GM12878 (cell line): Measurements from ENCODE around the gene KCNJ12. TPM values are rescaled to one million over a fixed set of nuclear protein-coding genes. Genes with fewer than 3 reads are reported as not detected.
A peak's percentile ranks its signal among the peaks of the same experiment; 100 is the strongest.

ENCODE experiments used
- ATAC-seq: fragments of 200-7000 bp; cut with Tn5 transposase; 3 replicates; pipeline ENCODE4 v1.9.1; 2020; ENCODE audit warnings: mild to moderate bottlenecking, moderate library complexity
- BruUV-seq: library from RNA; stranded (reverse); fragments of 400-500 nt; replicated peaks from 2 replicates; lab custom pipeline; 2021; lab: Mats Ljungman, UMichigan
- CTCF ChIA-PET: fragments of 300-600 bp; sonication (Branson Sonifier 250); formaldehyde crosslinking; extraction: SDS; loops from one replicate; lab custom pipeline; 2021; ENCODE audit warnings: inconsistent platforms; lab: Yijun Ruan, JAX
- POLR2A ChIA-PET: fragments of 350-600 bp; formaldehyde crosslinking; extraction: SDS; loops from one replicate; lab custom pipeline; 2021; ENCODE audit warnings: inconsistent platforms; lab: Charles Lee
- RAD21 ChIA-PET: fragments of 300-600 bp; sonication (Branson Sonifier 250); formaldehyde crosslinking; loops from one replicate; lab custom pipeline; 2023; ENCODE audit warnings: antibody characterized with exemption; ENCODE audit not compliant: unreplicated experiment; lab: Charles Lee
- SMC1A ChIA-PET: fragments of 300-600 bp; sonication (Branson Sonifier 250); formaldehyde crosslinking; loops from one replicate; lab custom pipeline; 2023; ENCODE audit not compliant: unreplicated experiment, uncharacterized antibody; lab: Charles Lee
- DNase-seq: peaks from one replicate; pipeline ENCODE4 v3.0.0-alpha.2; 2011; ENCODE audit warnings: low read depth, low spot score
- FAIRE-seq: peaks from 3 replicates; lab custom pipeline; 2011; peaks lifted over from hg19 to GRCh38; lab: Jason Lieb, UNC
- H2AFZ ChIP-seq: 2 replicates; pipeline ENCODE4 v1.6.0; 2011; ENCODE audit warnings: low read depth, low read length, control low read depth; ENCODE audit not compliant: control insufficient read depth
- H3K27ac ChIP-seq: 2 replicates; pipeline ENCODE4 v1.5.1; 2011; ENCODE audit warnings: control low read depth; ENCODE audit not compliant: control insufficient read depth, insufficient read depth
- H3K27me3 ChIP-seq, 2 experiments: replicated peaks in 1 of 2; 2 replicates each; pipeline versions ENCODE4 v1.6.0 to v1.6.1; 2011; ENCODE audit warnings: low read length in 1 of 2; ENCODE audit not compliant: control insufficient read depth in 2 of 2, insufficient read depth in 2 of 2
- H3K36me3 ChIP-seq, 2 experiments: 2 replicates each; pipeline ENCODE4 v1.5.1; 2011; ENCODE audit warnings: low read length in 1 of 2; ENCODE audit not compliant: control insufficient read depth in 2 of 2, insufficient read depth in 2 of 2
- H3K4me1 ChIP-seq: 2 replicates; pipeline ENCODE4 v1.6.1; 2011; ENCODE audit warnings: mild to moderate bottlenecking, low read length, moderate library complexity, mixed read lengths; ENCODE audit not compliant: control insufficient read depth, insufficient read depth
- H3K4me2 ChIP-seq: 2 replicates; pipeline ENCODE4 v1.6.0; 2011; ENCODE audit warnings: control low read depth; ENCODE audit not compliant: control insufficient read depth, insufficient read depth
- H3K4me3 ChIP-seq: fragments of 200-600 bp; sonication (generic); 2 replicates; pipeline ENCODE4 v1.5.1; 2016
- H3K79me2 ChIP-seq: 2 replicates; pipeline ENCODE4 v1.6.0; 2011; ENCODE audit warnings: low read length; ENCODE audit not compliant: control insufficient read depth, insufficient read depth
- H3K9ac ChIP-seq: 2 replicates; pipeline ENCODE4 v1.8.0; 2011; ENCODE audit warnings: low read length, control low read depth, mixed read lengths; ENCODE audit not compliant: control insufficient read depth, insufficient read depth
- H3K9me3 ChIP-seq: replicated peaks from 3 replicates; pipeline ENCODE4 v1.5.1; 2011; ENCODE audit warnings: mild to moderate bottlenecking, low read length; ENCODE audit not compliant: control insufficient read depth, insufficient read depth
- H4K20me1 ChIP-seq: 2 replicates; pipeline ENCODE4 v1.6.0; 2011; ENCODE audit not compliant: control insufficient read depth, insufficient read depth
- CHD4 ChIP-seq: fragments of 200-600 bp; sonication (generic); IDR thresholded peaks from 2 replicates; pipeline ENCODE4 v1.6.1; 2016; ENCODE audit warnings: mild to moderate bottlenecking
- CTCF ChIP-seq, 3 experiments: IDR thresholded peaks in 2 of 3; conservative IDR thresholded peaks in 1 of 3; 2 replicates each; pipeline ENCODE4 v1.5.1; 2011; ENCODE audit warnings: low read depth in 3 of 3, low read length in 3 of 3, mild to moderate bottlenecking in 3 of 3, control low read depth in 2 of 3, moderate library complexity in 2 of 3, inconsistent platforms in 1 of 3, mixed read lengths in 1 of 3; ENCODE audit not compliant: control insufficient read depth in 2 of 3, insufficient read depth in 1 of 3; ENCODE audit errors: extremely low read depth in 1 of 3
- HDAC2 ChIP-seq: fragments of 200-600 bp; sonication (generic); IDR thresholded peaks from 2 replicates; pipeline ENCODE4 v1.6.1; 2017
- IKZF2 ChIP-seq, 2 experiments: fragments of 450-650 bp; IDR thresholded peaks; 2 replicates each; pipeline ENCODE4 v1.6.1; 2017; ENCODE audit warnings: mild to moderate bottlenecking in 2 of 2, moderate library complexity in 2 of 2
- JUNB ChIP-seq: IDR thresholded peaks from 2 replicates; pipeline ENCODE4 v1.6.1; 2016; ENCODE audit warnings: antibody characterized with exemption, mild to moderate bottlenecking
- KAT2A ChIP-seq: conservative IDR thresholded peaks from 2 replicates; pipeline ENCODE4 v1.6.1; 2011; ENCODE audit warnings: low read depth, low read length; ENCODE audit not compliant: control insufficient read depth
- KLF5 ChIP-seq: fragments of 450-650 bp; IDR thresholded peaks from 2 replicates; pipeline ENCODE4 v1.6.1; 2014; ENCODE audit warnings: mild to moderate bottlenecking; ENCODE audit not compliant: partially characterized antibody
- MEF2B ChIP-seq: fragments of 450-650 bp; IDR thresholded peaks from 2 replicates; pipeline ENCODE4 v1.6.1; 2018; ENCODE audit warnings: mild to moderate bottlenecking, moderate library complexity; ENCODE audit not compliant: partially characterized antibody, poor library complexity, severe bottlenecking
- MYC ChIP-seq: IDR thresholded peaks from 2 replicates; pipeline ENCODE4 v1.6.1; 2011; ENCODE audit warnings: mild to moderate bottlenecking, low read length, moderate library complexity, inconsistent platforms; ENCODE audit not compliant: insufficient read depth, insufficient replicate concordance, insufficient read length, severe bottlenecking
- NRF1 ChIP-seq: conservative IDR thresholded peaks from 2 replicates; pipeline ENCODE4 v1.6.1; 2011; ENCODE audit warnings: mild to moderate bottlenecking, low read depth, low read length, improper control_type of control experiment
- RAD21 ChIP-seq: IDR thresholded peaks from 2 replicates; pipeline ENCODE4 v1.6.1; 2011; ENCODE audit warnings: mild to moderate bottlenecking, low read depth, low read length, moderate library complexity; ENCODE audit not compliant: insufficient read depth
- SMARCA5 ChIP-seq: fragments of 450-650 bp; IDR thresholded peaks from 2 replicates; pipeline ENCODE4 v1.6.1; 2017; ENCODE audit warnings: mild to moderate bottlenecking
- TCF7 ChIP-seq: IDR thresholded peaks from 2 replicates; pipeline ENCODE4 v1.6.1; 2014; ENCODE audit warnings: antibody characterized with exemption, borderline replicate concordance
- ZBED1 ChIP-seq: IDR thresholded peaks from 2 replicates; pipeline ENCODE4 v1.6.1; 2016; ENCODE audit warnings: borderline replicate concordance
- WGBS: methylation state at CpG from one replicate; pipeline ENCODE4 v1.1.6; 2016; ENCODE audit warnings: low lambda C conversion rate; ENCODE audit not compliant: insufficient replicate concordance, insufficient coverage; ENCODE audit errors: missing lambda C conversion rate; 5-methylcytosine and 5-hydroxymethylcytosine counted together
- in situ Hi-C: fragments of 300-500 bp; cut with MboI; formaldehyde crosslinking; loops from 9 replicates; pipeline ENCODE4 v1.14.3; 2018; ENCODE audit warnings: mixed read lengths
- intact Hi-C: fragments of 100-400 bp; cut with micrococcal nuclease; formaldehyde crosslinking; loops from one replicate; pipeline ENCODE4 v1.14.2; 2022; ENCODE audit not compliant: unreplicated experiment
- polyA plus RNA-seq, 11 experiments: library from polyadenylated mRNA; depleted of rRNA in 4 of 11; unstranded in 6 of 11; stranded (reverse) in 5 of 11; fragments of >200 nt; fragmentation: Nextera tagmentation in 4 of 11; fragmentation: Illumina TruSeq in 1 of 11; extraction: Ambion mirVana in 4 of 11; extraction: Trizol in 1 of 11; gene quantifications; 1 replicate in 1 of 11; 2 replicates in 10 of 11; pipeline versions ENCODE4 v1.2.1 to v1.2.3, GENCODE V29; 2011 to 2016; ENCODE audit warnings: inconsistent platforms in 2 of 11, missing spikeins in 2 of 11, low read depth in 1 of 11
- total RNA-seq, 4 experiments: library from RNA; depleted of rRNA in 3 of 4; stranded (reverse); fragments of >200 nt in 3 of 4; fragmentation: Illumina TruSeq in 1 of 4; extraction: Trizol in 1 of 4; gene quantifications; 2 replicates each; pipeline versions ENCODE4 v1.2.1 to v1.2.3, GENCODE V29; 2013 to 2021
- TF ChIP-seq, protein P1 (sequence below): IDR thresholded peaks from 2 replicates; pipeline ENCODE4 v1.6.1; 2012; ENCODE audit warnings: low read depth, low read length, improper control_type of control experiment
- TF ChIP-seq, protein P2 (sequence below): fragments of 450-650 bp; IDR thresholded peaks from 2 replicates; pipeline ENCODE4 v1.6.1; 2016; ENCODE audit warnings: mild to moderate bottlenecking

KCNJ12 gene
- total and polyA plus RNA-seq, 10 of the 15 experiments (the other 5 are each of a cell fraction or from before 2014, with no cell fraction given), result 0.04 to 0.21 (median 0.09) TPM; not detected in 3

DNA sequence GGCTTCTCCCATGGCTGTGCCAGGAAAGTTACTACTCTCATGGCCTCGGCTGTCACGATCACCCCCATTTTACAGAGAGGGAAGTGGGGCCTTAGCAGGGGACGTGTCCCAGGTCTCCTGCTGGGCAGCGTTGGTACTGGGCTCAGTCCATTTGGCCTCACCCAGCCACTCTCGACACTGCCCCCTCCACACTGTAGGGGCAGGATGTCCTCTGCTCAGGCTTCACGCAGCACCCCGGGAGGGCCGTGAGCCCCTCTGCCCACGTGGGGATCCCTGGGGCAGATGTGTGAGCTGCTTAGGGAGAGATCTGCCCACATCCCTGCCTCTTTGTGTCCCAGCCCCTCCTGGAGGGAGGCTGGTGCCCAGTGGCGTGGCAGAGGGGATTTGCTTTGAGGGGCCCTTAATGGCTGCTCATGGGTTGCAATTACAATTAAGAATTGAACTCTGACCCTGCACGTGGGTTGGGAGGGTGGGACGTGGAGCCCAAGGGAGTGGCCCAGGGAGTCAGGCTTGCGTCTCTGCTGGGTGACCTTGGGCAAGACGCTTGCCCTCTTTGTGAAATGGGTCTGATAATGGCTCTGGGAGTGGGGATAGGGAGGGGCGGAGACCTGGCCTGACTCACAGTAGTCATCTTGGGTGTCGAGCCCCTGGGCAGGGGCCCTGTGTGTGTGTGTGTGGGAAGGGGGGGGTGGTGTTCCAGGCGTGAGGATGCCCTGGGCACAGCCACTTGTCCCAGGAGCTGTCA lies 2.3 kb upstream of the KCNJ12 start (continued):
- TF ChIP-seq ZBED1 (no peak), HDAC2 (no peak), NRF1 (no peak), CHD4 (no peak), MYC (no peak), KLF5 (no peak)

- DNase-seq (no peak), FAIRE-seq (no peak), ATAC-seq (peak; percentile 23; the same call in 1 of the 3 replicates)
- ChIA-PET RAD21 (interaction anchor here (0.7 to 2.2 kb wide), 4 partner anchors 17 to 95 kb away, joined by 3 to 12 read pairs (median 4); no protein-coding TSS in a partner anchor), POLR2A (no interaction called here), SMC1A (interaction anchor here (0.7 to 1.3 kb wide), 2 partner anchors 88 to 137 kb away, joined by 3 to 4 read pairs; no protein-coding TSS in a partner anchor), CTCF (interaction anchor here (1.1 to 1.5 kb wide), 5 partner anchors 55 to 246 kb away, joined by 3 to 5 read pairs (median 4); no protein-coding TSS in a partner anchor)
- WGBS, result 13% methylated on average over 8 of the region's 8 CpGs
- H4K20me1 ChIP-seq, result no peaks in the 10 kb centered on the region
- no peaks in the 10 kb centered on the region; a peak in 2 of 4 replicates for H3K27me3 ChIP-seq
- no peaks in the 10 kb centered on the region for H3K9me3 ChIP-seq
- H3K79me2 ChIP-seq, result no peaks in the 10 kb centered on the region
- H3K9ac ChIP-seq, result no peak overlapping the region
- in situ Hi-C loops, result no loop called here
- no peaks in the 10 kb centered on the region for H3K36me3 ChIP-seq
- intact Hi-C loops, result loop anchor here (5.0 kb wide), 1 partner anchor 92 kb away; the partner anchor contains the start of gene MAP2K3
- H3K4me3 ChIP-seq, result no peak overlapping the region
- no peak overlapping the region for H3K4me2 ChIP-seq
- no TSS peak for BruUV-seq
- H2AFZ ChIP-seq, result no peak overlapping the region
- H3K27ac ChIP-seq, result no peak overlapping the region
- H3K4me1 ChIP-seq, result no peaks in the 10 kb centered on the region; the same call in 1 of the 2 replicates
- no peak for TF ChIP-seq KAT2A
- TF ChIP-seq, protein P1, sequence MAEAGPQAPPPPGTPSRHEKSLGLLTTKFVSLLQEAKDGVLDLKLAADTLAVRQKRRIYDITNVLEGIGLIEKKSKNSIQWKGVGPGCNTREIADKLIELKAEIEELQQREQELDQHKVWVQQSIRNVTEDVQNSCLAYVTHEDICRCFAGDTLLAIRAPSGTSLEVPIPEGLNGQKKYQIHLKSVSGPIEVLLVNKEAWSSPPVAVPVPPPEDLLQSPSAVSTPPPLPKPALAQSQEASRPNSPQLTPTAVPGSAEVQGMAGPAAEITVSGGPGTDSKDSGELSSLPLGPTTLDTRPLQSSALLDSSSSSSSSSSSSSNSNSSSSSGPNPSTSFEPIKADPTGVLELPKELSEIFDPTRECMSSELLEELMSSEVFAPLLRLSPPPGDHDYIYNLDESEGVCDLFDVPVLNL, result no peak
- TF ChIP-seq, protein P2, sequence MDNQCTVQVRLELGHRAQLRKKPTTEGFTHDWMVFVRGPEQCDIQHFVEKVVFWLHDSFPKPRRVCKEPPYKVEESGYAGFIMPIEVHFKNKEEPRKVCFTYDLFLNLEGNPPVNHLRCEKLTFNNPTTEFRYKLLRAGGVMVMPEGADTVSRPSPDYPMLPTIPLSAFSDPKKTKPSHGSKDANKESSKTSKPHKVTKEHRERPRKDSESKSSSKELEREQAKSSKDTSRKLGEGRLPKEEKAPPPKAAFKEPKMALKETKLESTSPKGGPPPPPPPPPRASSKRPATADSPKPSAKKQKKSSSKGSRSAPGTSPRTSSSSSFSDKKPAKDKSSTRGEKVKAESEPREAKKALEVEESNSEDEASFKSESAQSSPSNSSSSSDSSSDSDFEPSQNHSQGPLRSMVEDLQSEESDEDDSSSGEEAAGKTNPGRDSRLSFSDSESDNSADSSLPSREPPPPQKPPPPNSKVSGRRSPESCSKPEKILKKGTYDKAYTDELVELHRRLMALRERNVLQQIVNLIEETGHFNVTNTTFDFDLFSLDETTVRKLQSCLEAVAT, result no peak
- no peak for TF ChIP-seq TCF7
- peak; percentile 40 to 61; a peak in 3 of 4 replicates for TF ChIP-seq IKZF2 (IDR thresholded peaks at IDR 0.05)
- TF ChIP-seq CTCF (IDR thresholded peaks at IDR 0.05 in 2 of 3, conservative IDR thresholded peaks at IDR 0.05 in 1 of 3; ENCODE audit: control insufficient read depth in 2 of 3, extremely low read depth in 1 of 3, insufficient read depth in 1 of 3, low read depth in 3 of 3, low read length in 3 of 3), result 0 out of 6 replicates have a peak, but pooled peaks of 1 of the 3 experiments have one; percentile 11
- peak; percentile 83 for TF ChIP-seq MEF2B
- 0 out of 2 replicates have a peak, but pooled peaks have one; percentile 5 for TF ChIP-seq RAD21
- no peak for TF ChIP-seq JUNB
- TF ChIP-seq SMARCA5, result 0 out of 2 replicates have a peak, but pooled peaks have one; percentile 50
Measured at GRCh38 chr17:21374441-21375161, 1.6 kb upstream of the KCNJ12 start.
